Caco-2 (cell line): ENCODE data around the gene WIPF2. TPM values are rescaled to one million over a fixed set of nuclear protein-coding genes. Genes with fewer than 3 reads are reported as not detected.

Experiments used
- BruUV-seq: library from RNA; stranded (reverse); fragments of 400-500 nt; replicated peaks from 2 replicates; lab custom pipeline; 2021; lab: Mats Ljungman, UMichigan
- CTCF ChIA-PET: fragments of 300-600 bp; sonication (Branson Sonifier 250); formaldehyde crosslinking; loops from one replicate; lab custom pipeline; 2022; ENCODE audit warnings: antibody characterized with exemption; lab: Charles Lee
- POLR2A ChIA-PET: fragments of 300-600 bp; sonication (Branson Sonifier 250); formaldehyde crosslinking; loops from one replicate; lab custom pipeline; 2022; ENCODE audit warnings: antibody characterized with exemption; lab: Charles Lee
- DNase-seq, 2 experiments: peaks; one replicate each; pipeline versions ENCODE4 v3.0.0 to v3.0.0-alpha.2; 2020 to 2022
- H3K27me3 ChIP-seq: replicated peaks from 2 replicates; pipeline ENCODE4 v1.6.0; 2011; ENCODE audit warnings: low read length; ENCODE audit not compliant: control insufficient read depth, insufficient read depth
- H3K36me3 ChIP-seq: 2 replicates; pipeline ENCODE4 v1.5.1; 2011; ENCODE audit warnings: low read length; ENCODE audit not compliant: control insufficient read depth, insufficient read depth
- H3K4me1 ChIP-seq: fragments of 250-450 bp; sonication (Bioruptor Pico); 2 replicates; pipeline ENCODE4 v1.5.1; 2020; ENCODE audit warnings: mild to moderate bottlenecking
- H3K4me3 ChIP-seq: 2 replicates; pipeline ENCODE4 v1.5.1; 2011; ENCODE audit warnings: low read depth, mild to moderate bottlenecking, control low read depth, low read length
- H3K9me3 ChIP-seq: fragments of 250-450 bp; sonication (Bioruptor Pico); 2 replicates; pipeline ENCODE4 v1.5.1; 2020; ENCODE audit warnings: mild to moderate bottlenecking, moderate library complexity
- H3K27ac Mint-ChIP-seq: one replicate; pipeline ENCODE4 v1.8.0; 2022; ENCODE audit warnings: mixed read lengths; ENCODE audit not compliant: unreplicated experiment
- H3K27me3 Mint-ChIP-seq: one replicate; pipeline ENCODE4 v1.8.0; 2022; ENCODE audit warnings: mixed read lengths; ENCODE audit not compliant: insufficient read depth, unreplicated experiment
- H3K36me3 Mint-ChIP-seq: one replicate; pipeline ENCODE4 v1.8.0; 2022; ENCODE audit warnings: mild to moderate bottlenecking, mixed read lengths; ENCODE audit not compliant: insufficient read depth, unreplicated experiment
- H3K4me1 Mint-ChIP-seq: one replicate; pipeline ENCODE4 v1.8.0; 2022; ENCODE audit warnings: low read depth, mixed read lengths; ENCODE audit not compliant: unreplicated experiment
- H3K4me3 Mint-ChIP-seq: one replicate; pipeline ENCODE4 v1.8.0; 2022; ENCODE audit warnings: mild to moderate bottlenecking, moderate library complexity, mixed read lengths; ENCODE audit not compliant: unreplicated experiment
- H3K9me3 Mint-ChIP-seq: one replicate; pipeline ENCODE4 v1.8.0; 2022; ENCODE audit warnings: mixed read lengths; ENCODE audit not compliant: unreplicated experiment
- CTCF ChIP-seq, 2 experiments: fragments of 200-600 bp in 1 of 2; IDR thresholded peaks; 1 replicate in 1 of 2; 2 replicates in 1 of 2; pipeline versions ENCODE4 v1.5.1 to v1.8.0; 2011 to 2022; ENCODE audit warnings: antibody characterized with exemption in 1 of 2, control low read depth in 1 of 2, inconsistent platforms in 1 of 2, low read depth in 1 of 2, low read length in 1 of 2, mild to moderate bottlenecking in 1 of 2, moderate library complexity in 1 of 2; ENCODE audit not compliant: insufficient read depth in 1 of 2, severe bottlenecking in 1 of 2, unreplicated experiment in 1 of 2
- intact Hi-C: fragments of 100-400 bp; cut with micrococcal nuclease; formaldehyde crosslinking; loops from one replicate; pipeline ENCODE4 v1.10.0; 2022; ENCODE audit not compliant: unreplicated experiment
- total RNA-seq: library from RNA; stranded (reverse); gene quantifications from 2 replicates; pipeline ENCODE4 v1.2.3, GENCODE V29; 2022

The WIPF2 gene
- total RNA-seq, 1 experiment from 2014 or later, result 33.4 TPM

GRCh38 chr17:40318830-40319391 lies 99.8 kb downstream of the WIPF2 start:
- H3K4me3 ChIP-seq, result peak overlapping the region; percentile 94
- Mint-ChIP-seq H3K4me3 (peak overlapping the region; percentile 92), H3K27ac (peak overlapping the region; percentile 73), H3K4me1 (peaks cover 30% of the 10 kb centered on the region), H3K9me3 (no peaks in the 10 kb centered on the region), H3K27me3 (no peaks in the 10 kb centered on the region), H3K36me3 (no peaks in the 10 kb centered on the region)
- H3K36me3 ChIP-seq, result no peaks in the 10 kb centered on the region
- no peaks in the 10 kb centered on the region for H3K27me3 ChIP-seq
- DNase-seq, result peak in 1 of 2 experiments; percentile 32
- peak in 1 of 2 experiments; percentile 54 for TF ChIP-seq CTCF (IDR thresholded peaks at IDR 0.05; ENCODE audit: insufficient read depth in 1 of 2, low read depth in 1 of 2, low read length in 1 of 2, severe bottlenecking in 1 of 2, unreplicated experiment in 1 of 2)
- CTCF ChIA-PET, result interaction anchor here (0.6 to 3.0 kb wide), 6 partner anchors 9 to 246 kb away, joined by 3 to 40 read pairs (median 4); partner anchors contain the start of gene RARA
- peaks cover 19% of the 10 kb centered on the region for H3K4me1 ChIP-seq
- POLR2A ChIA-PET, result interaction anchor here (0.6 to 1.1 kb wide), 3 partner anchors 12 to 99 kb away, joined by 3 to 4 read pairs (median 3); no protein-coding TSS in a partner anchor
- no TSS peak for BruUV-seq
- no peaks in the 10 kb centered on the region for H3K9me3 ChIP-seq
- intact Hi-C loops, result loop anchor here (1.0 kb wide), 4 partner anchors 16 to 39 kb away; no protein-coding TSS in a partner anchor

GRCh38 chr17:40319651-40320540 lies 100.8 kb downstream of the WIPF2 start:
- no peak for DNase-seq
- ChIA-PET CTCF (interaction anchor here (0.6 to 1.7 kb wide), 4 partner anchors 10 to 247 kb away, joined by 3 to 9 read pairs (median 4); partner anchors contain the start of gene RARA), POLR2A (interaction anchor here (0.6 to 1.1 kb wide), 2 partner anchors 13 to 100 kb away, joined by 3 read pairs; no protein-coding TSS in a partner anchor)
- no peak overlapping the region for H3K4me3 ChIP-seq
- peaks cover 30% of the 10 kb centered on the region for H3K4me1 Mint-ChIP-seq
- BruUV-seq, result no TSS peak
- H3K27ac Mint-ChIP-seq, result no peak overlapping the region
- no peaks in the 10 kb centered on the region for H3K27me3 ChIP-seq
- no peaks in the 10 kb centered on the region for H3K27me3 Mint-ChIP-seq
- TF ChIP-seq CTCF (IDR thresholded peaks at IDR 0.05; ENCODE audit: insufficient read depth in 1 of 2, low read depth in 1 of 2, low read length in 1 of 2, severe bottlenecking in 1 of 2, unreplicated experiment in 1 of 2), result no peak
- H3K36me3 ChIP-seq, result no peaks in the 10 kb centered on the region
- H3K9me3 ChIP-seq, result no peaks in the 10 kb centered on the region
- no peaks in the 10 kb centered on the region for H3K36me3 Mint-ChIP-seq
- H3K4me1 ChIP-seq, result peaks cover 19% of the 10 kb centered on the region
- H3K4me3 Mint-ChIP-seq, result peak overlapping the region; percentile 92
- H3K9me3 Mint-ChIP-seq, result no peaks in the 10 kb centered on the region
- intact Hi-C loops, result no loop called here
